Stimulated activated CD4-positive, alpha-beta T cell treated with anti-CD3 and anti-CD28 coated beads, Interleukin-1b, Interleukin-23, amount 100 ng/mL, for 24 hours (primary cell): ENCODE results near the gene MIB2.

Experiments
- DNase-seq, 4 experiments: peaks; one replicate each; pipeline ENCODE4 v3.0.0-alpha.2; 2020; ENCODE audit warnings: low read depth in 4 of 4, low spot score in 1 of 4

MIB2 gene

DNA sequence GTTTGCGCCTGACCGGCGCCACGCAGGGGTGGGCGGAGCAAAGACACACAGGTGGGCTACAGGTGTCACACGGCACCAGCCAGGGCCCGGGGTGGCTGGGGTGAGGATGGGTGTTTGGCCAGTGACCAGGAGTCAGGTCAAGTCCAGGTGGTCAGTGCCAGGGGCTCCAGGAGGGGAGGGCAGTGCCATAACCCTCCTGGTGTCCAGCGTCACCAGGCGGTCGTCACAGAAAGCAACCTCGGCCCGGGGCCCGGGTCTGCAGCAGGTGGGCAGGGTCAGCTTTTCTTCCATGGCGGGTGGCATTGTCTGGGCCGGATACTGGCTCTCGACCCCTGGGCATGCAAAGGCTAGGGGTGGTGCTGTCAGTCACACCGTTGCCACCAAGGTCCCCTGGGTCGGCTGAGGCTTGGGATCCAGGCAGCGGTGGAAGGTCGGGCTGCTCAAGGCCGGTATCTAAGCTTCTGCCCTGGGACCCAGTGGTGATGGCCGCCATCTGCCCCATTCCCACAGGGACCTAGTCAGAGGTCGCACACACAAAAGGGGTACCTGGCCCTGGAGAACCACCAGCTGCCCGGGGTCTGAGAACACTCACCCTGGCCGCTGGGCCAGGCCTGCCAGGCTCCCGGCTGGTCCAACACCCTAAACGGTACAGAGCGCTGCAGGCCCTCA is 17.1 kb upstream of the MIB2 start:
- DNase-seq: no peak

DNA sequence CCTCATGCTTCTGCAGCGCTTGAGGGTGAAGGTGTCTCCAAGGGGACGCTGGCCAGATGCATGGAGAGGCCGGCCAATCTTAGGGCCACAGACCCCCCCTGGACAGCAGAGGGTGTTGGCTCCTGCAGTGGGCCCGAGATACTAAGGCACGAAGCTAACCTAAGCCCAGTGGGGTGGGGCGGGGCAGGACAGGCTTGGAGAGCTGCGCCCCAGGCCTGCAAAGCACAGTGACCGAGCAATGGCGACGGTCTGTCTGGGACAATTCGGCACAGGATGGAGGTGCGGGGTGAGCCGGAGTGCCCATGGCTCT is 16.6 kb upstream of the MIB2 start:
- DNase-seq: no peak

DNA sequence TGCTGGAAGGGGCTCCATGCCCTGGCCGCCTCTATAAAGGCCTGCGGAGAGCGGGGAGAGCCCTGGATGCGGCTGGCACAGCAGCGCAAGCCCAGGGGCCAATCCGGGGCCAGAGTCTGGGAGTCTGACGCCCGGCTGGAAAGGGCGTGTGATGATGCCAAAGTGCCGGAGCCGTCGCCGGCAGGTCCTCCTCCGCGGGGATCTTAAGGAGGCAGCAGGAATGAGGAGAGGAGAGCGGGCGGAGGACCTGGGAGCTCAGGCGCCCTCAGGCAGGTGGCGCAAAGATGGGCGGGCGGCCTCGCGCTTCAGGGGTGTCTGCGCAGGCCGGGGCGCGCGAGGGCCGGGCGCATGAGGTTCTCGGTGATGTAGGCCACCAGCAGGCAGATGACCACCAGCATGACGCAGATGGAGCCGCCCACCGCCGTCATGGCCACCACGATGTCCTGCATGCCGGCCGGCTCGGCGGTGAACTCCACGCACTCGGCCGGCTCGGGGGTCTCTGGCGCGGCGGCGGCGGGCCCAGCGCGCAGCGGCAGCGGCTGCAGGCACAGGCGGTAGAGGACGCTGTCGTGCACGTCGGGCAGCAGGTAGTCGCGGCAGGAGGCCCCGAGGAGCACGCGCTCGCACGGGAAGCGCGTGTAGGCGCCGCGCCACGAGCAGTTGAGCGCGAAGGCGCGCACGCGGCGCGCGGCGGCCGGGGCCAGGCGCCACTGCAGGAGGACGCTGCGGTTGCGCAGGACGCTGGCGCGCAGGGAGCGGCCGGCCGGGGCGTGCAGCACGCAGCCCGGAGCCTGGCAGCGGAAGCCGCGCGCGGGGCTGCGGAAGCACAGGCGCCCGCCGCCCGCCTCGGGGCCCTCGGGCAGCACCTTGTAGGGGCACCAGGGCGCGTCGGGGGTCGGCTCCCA is 16.0 kb upstream of the MIB2 start:
- DNase-seq: peak in 1 of 4 experiments; percentile 21

DNA sequence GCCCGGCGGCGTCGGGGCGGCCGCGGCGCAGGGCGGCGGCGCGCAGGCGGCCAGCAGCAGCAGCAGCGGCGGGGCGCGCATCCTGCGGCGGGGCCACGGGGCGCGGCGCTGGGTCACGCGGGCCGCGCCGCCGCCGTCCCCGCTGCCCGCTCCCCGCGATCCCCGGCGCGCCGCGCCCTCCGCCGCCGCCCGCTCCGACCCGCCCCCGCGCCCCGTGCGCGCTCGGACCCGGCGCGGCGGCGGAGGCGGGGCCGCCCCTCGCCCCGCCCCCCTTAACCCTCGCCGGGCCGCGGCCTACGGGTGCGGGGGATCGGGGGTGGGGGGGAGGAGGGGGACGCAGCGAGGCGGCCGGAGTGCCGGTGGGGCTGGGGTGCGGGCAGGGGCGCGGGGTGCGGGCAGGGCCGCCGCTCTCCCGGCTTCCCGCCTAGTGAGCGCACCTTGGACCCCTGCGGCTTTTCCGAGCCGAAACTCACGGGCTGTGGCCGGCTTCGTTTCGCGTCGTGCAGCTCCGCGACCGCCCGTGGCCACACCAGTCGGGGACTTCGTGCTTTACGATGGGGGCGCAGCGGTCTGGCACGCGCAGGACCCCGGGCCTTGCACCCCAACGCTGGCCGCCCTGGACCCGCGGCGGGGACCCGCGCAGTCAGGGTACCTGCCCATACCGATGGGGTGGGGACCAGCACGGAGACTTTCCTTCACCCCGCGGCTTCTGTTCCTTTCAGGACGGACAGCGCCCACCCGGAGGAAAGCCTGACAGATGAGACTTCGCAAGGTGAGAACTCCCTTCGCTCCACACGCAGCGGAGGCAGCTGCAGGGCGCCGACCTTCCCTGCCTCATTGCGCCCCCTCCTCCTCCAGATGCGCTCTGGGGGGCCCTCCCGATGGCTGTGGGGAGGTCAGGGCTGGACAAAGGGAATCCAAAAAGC is 15.1 kb upstream of the MIB2 start, which contains the start of gene FNDC10:
FNDC10 (minus strand) TSS at position 201 of the 926 bp plus-strand sequence; CDS start at position 81, 120 bp downstream.
- peak in 1 of 4 experiments; percentile 17 for DNase-seq

DNA sequence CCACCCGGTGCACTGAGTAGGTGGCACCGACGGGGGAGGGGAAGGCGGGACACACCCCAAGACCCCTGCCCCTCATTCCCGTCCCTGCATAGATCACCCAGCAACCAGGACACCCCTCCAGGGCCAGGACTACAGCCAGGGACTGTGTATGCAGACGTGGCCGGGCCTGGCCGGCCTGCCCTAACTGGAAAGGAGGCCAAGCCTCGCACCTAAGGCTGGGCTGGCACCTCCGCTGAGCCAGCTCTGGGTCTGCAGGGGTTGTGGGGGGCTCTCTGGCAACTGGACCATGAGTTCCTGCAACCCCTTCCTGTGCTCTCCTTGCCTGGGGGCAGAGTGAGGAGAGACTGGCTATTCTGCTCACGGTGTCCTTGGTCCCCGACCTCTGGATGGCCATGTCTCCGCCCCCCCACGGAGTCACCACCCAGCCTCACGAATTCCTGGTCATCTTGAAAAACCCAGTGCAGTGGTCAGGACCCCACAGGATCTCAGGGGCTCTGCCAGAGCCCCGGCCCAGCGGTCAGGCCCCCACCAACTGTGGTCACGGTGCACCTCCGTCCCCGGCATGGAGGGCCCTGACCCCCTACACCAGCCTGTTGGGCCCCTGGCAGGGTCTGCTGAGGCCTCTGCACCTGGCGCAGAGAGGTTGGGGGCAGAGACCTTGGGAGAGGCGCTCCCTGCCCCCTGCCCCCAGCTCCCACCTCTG is 14.3 kb upstream of the MIB2 start:
- DNase-seq: no peak

DNA sequence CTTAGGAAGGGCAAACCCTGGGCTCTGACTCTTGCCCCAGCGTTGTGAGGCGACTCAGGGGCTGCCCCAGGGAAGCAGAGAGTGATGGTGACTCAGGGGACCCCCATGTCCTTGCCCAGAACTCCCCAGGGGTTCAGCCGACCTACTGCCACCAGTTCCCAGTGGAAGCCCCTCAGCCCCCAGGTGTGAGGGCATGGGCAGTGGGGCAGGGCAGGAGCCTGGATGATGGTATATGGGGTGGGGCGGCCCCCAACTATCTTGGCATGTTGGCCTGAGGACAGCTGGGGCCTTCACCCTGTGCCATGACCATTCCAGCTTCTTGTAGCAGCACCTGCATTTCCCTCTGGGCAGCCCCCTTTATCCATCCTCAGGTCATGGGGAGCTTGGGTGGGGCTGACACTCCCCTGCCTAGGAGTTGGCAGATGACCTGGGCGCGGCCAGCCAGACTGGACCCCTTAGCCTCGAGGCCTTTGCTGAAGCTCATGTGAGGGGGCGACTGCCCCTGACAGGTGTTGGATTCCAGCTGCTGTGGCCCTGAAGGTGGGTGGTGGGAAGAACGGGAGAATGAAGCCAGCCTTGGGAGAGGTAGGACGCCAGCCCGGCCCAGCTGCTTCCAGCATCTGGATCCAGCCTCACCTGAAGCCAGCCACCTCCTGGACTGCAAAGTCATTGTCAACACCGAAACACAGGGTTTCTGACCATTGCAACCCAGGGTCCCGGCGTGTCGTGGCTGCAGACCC is 13.6 kb upstream of the MIB2 start:
- DNase-seq: no peak

DNA sequence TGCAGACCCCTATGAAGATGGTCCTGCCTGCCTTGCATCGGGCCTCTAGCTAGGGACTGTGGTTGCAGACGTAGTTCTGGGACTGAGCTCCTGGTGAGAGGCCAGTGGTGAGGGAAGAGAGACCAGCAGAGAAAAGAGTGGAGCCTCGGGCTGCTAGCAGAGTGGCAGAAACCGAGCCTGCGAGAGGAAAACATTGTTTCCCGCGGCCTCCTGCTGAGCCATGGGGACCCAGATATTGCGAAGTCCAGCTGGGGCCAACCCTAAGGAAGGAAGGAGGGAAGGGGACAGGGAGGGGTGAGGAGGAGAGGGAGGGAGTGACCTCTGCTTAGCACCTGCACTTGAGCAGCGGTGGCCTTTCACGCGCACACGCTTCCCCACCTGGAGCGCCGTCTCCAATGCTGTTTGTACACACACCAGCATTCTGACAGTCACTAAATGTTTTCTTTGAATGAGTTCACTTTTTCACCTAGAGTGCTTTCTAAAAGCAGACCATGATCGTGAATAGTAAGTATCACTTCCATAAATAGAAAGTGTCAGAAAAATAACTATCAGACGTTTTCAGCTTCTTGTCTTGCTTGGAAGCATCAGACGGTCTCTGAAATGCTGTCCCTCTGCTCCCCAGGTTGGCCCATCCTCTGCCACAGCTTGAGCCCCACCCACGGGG is 12.9 kb upstream of the MIB2 start:
- DNase-seq: no peak

DNA sequence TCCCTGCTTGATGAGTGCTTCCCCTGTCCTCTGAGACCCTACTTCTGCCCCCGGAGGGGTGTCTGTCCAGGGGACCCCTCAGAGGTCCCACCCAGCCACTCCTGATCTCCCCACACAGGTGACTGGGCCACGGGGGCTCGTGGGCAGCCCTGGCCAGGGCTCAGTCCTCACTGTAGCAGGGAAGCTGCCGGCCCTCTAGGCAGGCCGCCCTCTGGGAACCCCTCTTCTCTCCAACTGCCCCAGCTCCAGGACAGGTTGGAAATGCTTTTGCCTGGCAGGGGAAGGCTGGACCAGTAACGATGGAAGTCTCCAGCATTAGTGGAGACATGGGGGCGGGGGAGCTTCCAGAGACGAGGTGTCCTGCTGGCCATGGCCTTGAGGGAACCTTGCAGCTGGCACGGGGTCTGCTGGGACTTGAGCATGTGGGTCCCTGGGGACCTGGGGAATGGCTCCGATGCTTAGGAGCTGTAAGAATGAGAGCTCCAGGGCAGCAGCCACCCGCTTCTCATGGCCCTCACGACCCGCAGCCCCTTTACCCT is 12.3 kb upstream of the MIB2 start:
- DNase-seq: no peak

DNA sequence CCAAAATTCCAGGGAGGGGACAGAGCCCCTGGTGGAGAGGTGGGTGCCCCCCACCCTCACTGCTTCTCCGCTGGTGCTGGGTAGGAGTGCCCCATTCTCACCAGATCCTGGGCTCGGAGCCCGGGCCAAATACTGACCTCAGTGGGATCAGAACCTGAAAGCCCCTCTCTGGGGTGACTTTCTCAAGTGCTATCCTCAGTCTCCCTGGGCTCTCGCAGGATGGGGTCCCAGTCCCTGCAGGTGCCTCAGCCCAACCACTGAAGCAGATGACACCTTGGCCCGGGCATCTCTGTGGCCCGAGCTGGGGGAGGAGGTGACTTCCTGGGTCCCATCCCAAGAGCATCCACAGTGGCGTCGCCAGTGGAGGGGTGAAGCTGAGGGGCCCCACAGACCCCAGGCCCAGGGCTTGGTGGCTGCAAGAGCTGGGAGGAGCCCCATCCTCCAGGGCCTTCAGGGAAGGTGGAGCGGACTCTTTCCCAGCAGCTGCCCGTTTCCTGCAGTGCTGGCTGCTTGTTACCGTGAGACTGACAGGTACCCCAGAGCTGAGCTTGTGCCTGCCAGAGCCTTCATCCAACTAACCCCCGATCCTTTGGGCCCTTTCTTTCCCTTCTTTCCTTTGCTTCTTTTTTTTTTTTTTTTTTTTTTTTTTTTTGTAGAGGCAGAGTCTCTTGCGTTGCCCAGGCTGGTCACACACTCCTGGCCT is 11.5 kb upstream of the MIB2 start:
- no peak for DNase-seq

DNA sequence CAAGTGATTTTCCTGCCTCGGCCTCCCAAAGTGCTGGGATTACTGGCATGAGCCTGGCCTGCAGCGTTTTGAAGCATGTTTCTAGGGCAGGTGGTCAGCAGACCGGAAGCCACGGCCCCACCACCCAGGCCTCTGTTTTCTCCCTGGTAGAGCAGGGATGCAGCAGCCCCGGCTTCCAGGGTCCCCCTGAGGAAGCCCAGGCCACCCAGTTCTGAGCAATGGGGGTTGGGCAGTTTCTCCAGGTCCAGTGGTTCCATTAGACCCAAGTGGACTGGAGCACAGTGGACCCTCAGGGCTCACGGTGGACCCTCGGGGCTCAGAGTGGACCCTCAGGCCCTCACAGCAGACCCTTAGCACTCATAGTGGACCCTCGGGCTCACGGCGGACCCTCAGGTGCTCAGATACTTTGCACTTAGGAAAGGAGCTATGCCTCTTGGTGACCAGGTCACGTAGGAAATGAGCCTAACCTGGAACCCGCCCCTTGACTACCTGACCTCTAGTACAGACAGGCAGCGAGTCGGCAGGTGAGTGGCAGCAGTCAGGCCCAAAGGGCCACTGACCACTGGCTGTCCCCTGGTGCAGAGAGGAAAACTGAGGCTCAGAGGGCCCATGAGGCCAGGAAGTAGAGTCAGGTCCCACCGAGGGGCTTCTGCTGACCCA is 10.8 kb upstream of the MIB2 start:
- no peak for DNase-seq

DNA sequence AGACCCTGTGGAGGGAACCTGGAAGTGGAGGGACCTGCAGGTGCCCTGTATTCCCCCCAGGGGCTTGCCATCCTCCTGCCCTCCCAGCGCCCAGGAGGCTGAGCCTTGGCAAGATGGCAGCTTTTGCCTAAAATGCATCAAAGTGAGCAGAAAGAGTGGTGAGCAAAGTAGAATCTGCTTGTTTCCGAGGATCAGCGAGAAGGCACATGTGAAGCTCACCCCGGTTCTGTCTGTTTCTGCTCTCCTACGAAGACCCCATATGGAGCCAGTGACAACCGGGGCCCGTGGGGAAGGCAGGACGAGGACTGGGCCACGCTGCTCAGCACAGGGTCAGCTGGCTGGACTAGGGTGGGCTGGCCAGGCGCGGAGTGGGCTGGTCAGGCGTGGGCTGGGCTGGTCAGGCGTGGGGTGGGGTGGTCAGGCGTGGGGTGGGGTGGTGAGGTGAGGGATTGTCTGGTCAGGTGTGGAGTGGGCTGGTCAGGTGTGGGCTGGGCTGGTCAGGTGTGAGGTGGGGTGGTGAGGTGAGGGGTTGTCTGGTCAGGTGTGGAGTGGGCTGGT is 10.2 kb upstream of the MIB2 start:
- no peak for DNase-seq

DNA sequence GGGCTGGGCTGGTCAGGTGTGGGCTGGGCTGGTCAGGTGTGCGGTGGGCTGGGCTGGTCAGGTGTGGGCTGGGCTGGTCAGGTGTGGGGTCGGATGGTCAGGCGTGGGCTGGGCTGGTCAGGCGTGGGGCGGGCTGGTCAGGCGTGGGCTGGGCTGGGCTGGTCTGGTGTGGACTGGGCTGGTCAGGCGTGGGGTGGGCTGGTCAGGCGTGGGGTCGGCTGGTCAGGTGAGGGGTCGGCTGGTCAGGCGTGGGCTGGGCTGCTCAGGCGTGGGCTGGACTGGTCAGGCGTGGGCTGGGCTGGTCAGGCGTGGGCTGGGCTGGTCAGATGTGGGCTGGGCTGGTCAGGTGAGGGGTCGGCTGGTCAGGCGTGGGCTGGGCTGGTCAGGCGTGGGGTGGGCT is 9.6 kb upstream of the MIB2 start:
- no peak for DNase-seq

DNA sequence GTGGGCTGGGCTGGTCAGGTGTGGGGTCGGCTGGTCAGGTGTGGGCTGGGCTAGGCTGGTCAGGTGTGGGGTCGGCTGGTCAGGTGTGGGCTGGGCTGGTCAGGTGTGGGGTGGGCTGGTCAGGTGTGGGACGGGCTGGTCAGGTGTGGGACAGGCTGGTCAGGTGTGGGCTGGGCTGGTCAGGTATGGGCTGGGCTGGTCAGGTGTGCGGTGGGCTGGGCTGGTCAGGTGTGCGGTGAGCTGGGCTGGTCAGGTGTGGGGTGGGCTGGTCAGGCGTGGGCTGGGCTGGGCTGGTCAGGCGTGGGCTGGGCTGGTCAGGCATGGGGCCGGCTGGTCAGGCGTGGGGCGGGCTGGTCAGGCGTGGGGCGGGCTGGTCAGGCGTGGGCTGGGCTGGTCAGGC is 9.1 kb upstream of the MIB2 start:
- DNase-seq: no peak

DNA sequence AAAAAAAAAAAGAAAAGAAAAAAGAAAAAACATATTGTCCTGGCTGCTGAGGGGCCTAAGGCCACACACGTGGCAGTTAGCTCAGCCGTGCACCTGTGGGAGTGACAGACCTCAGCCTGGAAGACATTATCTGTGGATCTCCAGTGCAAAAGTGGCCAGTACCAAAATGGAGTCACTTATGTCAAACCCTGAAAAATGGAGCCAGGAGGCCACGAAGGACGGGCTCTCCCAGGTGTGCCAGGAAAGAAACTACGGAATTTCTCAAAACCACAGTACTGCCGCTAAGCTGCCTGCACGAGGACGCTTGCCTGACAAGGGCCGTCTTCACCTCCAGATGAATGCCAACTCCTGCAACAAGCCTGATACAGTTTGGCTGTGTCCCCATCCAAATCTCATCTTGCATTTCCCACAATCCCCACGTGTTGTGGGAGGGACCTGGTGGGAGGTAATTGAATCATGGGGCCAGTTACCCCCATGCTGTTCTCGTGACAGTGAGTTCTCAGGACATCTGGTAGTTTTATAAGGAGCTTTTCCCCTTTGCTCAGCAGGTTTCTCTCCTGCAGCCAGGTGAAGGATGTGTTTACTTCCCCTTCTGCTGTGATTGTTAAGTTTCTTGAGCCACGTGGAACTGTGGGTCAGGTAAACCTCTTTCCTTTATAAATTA is 5.3 kb upstream of the MIB2 start:
- no peak for DNase-seq

DNA sequence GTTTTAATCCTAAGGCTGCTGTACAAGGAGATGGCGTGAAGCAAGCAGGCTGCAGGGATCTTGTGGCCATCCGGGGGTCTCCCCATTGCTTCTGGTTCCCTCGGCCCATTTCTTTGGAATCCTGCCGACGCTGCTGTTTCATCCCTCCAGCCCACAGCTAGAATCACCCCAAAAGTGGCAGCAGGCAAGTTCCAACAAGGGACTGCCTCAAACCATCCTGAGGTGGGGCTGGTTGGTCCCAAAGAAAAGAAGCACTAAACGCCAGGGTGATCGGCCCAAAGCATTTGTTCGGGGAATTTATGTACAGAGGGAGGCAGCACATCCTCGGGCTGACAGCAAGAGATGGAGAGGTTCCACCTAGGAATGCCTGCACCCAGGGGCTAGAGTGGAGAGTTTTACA is 4.5 kb upstream of the MIB2 start:
- no peak for DNase-seq

DNA sequence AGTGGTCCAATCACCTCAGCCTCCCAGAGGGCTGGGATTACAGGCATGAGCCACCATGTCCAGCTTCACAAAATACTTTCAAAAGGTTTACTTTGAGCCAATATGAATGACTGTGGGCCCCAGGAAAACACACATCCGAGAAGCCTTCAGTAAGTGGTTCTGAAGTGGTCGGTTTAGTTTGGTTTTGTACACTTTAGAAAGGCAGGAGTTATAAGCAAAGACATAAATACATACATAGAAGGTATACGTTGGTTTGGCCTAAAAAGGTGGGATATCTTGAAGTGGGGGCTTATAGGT is 3.2 kb upstream of the MIB2 start:
- DNase-seq: no peak

DNA sequence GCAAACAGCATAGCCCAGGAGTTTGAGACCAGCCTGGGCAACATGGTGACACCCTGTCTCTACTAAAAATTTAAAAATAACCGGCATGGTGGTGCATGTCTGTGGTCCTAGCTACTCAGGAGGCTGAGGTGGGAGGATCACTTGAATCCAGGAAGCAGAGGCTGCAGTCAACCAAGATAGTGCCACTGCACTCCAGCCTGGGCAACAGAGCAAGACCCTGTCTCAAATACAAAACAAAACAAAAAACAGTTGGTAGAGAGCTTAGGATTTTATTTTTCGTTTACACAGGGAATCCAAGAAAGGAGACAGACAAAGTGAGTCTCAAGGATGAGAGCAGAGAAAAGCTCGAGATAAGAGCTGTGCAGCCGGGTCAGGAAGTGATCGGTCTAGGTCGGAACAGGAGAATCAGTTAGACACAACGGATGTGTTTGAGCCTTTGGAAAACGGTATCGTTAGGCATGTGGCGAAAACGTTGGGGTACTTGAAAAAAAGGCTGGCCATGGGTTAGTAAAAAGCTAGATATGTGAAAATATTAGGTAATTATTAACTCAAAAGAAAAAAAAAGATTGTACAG is 1.7 kb upstream of the MIB2 start:
- no peak for DNase-seq
